GM03348 (cell line): ENCODE data around the gene PPFIA2.

Experiments used
- DNase-seq: peaks from one replicate; pipeline ENCODE4 v3.0.0; 2012; ENCODE audit warnings: low spot score

Gene PPFIA2

GRCh38 chr12:81440001-81440400 lies 319.1 kb downstream of the PPFIA2 start:
- no peak for DNase-seq

- DNase-seq = no peak
Measured at GRCh38 chr12:81439344-81439743, 319.8 kb downstream of the PPFIA2 start.

- DNase-seq = no peak
Measured at GRCh38 chr12:81417056-81417455, 342.1 kb downstream of the PPFIA2 start.

- no peak for DNase-seq
Measured at GRCh38 chr12:81416571-81416970, 342.6 kb downstream of the PPFIA2 start.

DNA sequence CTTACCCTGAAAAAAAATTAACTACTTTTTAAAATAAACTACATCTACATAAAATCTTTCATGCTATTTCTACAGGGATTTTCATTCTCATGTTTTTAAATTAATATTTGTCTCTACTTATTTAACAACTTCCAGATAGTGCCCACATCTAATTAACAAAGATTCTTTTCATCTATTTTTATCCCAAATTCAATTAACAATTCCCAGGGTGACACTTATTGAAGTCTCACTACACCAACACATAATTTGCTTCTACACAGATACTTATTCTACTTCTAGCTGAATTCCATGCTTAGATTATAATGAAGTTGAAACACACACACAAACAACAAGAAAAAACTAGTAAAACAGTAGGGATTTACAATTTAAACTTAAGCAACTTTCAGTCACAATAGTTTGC lies 344.7 kb downstream of the PPFIA2 start:
- no peak for DNase-seq

DNA sequence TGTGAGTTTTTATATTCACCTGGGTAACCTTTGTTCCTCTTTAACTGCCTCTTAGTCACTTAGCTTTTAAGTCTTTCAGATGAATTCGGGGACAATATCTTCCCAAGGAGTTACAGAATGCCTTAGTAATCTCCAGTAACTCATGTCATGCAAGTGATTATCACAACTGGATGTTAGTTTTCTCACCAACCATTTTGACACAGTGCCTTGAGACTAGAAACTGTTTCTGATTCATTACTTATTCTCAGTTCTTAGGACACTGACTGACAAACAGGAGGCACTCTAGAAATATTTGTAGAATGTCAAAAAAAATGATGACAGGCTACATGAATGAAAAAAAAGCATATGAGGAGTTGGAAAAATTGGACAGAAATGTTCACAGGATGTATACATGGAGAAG lies 346.2 kb downstream of the PPFIA2 start:
- no peak for DNase-seq

DNA sequence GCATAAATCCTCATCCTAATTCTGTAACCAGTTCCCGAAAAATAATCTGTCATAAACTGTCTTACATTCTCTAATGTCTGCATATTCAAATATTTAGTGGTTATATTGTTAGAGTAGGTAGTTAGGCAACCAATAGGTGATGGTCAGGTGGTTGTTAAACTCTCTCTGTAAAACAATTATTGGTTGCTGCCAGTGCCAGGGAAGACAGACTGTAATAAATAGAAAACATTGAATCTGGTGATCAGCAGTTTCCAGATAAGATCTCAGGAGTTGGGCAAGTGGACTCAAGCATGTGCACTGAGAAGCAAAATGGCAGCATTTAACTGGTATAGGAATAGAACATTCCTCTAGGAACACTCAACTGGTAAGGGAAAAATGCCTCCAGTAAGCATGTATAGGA lies 355.8 kb downstream of the PPFIA2 start:
- DNase-seq = no peak

- no peak for DNase-seq
Measured at GRCh38 chr12:81401241-81401640, 357.9 kb downstream of the PPFIA2 start.

GRCh38 chr12:81400024-81400423 lies 359.1 kb downstream of the PPFIA2 start:
- DNase-seq = no peak

- no peak for DNase-seq
Measured at GRCh38 chr12:81395431-81395830, 363.7 kb downstream of the PPFIA2 start.

DNA sequence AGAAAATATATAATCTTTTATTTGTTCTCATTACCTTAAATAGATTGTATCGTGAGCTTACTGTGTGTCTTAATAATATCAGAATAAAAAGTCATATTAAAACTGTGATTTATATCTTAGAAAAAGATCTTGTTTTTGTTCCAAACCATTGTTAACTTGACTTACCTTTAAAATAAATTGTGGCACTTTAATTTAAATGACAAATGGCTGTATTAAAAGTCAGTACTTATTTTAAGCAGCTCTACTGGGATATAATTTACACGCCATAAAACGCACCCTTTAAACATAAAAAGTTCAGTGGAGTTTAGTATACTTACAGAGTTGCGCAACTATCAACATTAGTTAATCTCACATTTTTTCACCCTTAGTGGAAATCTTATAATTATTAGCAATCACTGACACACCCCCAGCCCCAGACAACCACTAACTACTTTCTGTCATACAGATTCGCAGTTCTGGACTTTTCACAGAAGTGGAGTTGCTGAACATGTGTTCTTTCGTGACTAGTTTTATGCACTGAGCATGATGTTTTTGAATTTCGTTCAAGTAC lies 369.5 kb downstream of the PPFIA2 start:
- DNase-seq = no peak

DNA sequence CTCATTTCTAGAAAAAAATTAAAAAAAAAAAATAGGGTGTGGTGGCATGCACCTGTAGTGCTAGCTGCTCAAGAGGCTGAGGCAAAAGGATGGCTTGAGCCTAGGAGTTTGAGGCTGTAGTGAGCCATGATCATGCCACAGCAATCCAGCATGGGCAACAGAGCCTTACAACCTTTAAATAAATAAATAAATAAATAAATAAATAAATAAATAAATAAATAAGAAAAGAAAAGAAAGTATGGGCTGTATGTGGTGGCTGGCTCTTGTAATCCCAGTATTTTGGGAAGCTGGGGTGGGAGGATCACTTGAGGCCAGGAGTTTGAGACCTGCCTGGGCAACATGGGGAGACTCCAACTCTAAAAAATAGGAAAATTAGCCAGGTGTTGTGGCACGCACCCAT lies 373.0 kb downstream of the PPFIA2 start:
- DNase-seq = no peak

DNA sequence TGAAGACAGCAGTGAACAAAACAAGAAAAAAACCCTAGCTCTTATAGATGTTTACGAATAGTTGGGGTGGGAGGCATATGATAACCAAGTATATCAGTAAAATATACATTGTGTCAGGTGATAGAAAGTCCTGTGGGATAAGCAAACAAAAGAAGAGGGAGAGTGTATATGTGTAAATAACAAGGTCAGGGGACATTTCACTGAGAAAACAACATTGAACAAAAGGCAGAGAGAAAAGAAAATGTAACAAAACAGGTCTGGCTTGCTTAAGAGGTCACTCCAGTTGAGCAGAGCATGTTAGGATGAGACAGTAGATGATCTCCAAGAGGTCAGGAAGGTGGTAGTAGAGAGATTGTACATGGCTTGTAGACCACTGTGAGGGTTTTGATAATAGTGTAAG lies 377.2 kb downstream of the PPFIA2 start:
- DNase-seq = no peak

DNA sequence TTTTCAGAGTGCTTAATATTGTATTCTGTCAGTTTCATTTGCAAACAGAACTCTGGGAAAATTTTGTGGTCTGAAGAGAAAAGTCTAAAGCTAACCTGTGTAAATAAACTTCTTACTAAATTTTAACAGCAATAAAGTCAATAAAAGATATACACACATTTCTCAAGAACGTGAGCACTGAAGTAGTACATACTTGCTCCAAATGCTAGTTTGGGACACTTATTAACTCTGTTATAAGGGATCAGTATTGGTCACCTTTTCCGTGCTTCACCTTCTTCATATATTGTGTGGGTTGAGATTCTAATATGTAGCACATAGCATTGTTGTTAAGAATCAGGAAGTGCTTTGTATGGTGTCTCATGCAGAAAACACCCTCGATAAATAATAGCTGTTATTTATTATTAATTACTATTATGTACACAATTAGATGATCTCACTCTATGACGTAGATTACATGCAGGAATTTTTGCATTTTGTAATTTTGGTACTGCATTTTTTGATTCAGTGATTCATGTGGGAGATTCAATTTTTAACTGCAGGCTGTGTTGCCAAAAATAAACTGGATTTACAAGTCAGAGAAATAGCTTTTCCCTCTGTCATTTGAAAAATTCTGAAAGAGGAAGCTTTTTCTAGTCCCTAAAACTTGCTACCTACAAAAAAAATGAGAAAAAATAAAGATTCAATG lies 380.4 kb downstream of the PPFIA2 start:
- DNase-seq = no peak

GRCh38 chr12:81377771-81378170 lies 381.4 kb downstream of the PPFIA2 start:
- DNase-seq = no peak

DNA sequence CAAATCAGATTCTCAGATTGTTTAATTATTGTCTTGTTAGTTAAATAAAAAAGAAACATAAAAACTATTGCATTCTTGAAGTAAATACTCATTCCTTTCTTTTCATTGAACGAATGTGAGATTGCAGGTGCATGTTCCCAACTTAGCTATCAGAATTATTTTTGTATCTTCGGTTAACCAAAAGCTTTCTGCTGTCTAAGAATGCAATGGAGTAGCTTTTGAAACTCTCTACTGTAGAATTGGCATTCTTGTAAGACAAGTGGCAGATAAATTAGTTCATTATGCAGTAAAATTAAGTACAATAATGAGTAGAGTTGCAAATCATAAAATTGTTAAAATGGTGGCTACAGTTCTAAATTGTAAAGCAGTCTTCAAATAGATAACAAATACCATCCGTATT lies 383.2 kb downstream of the PPFIA2 start:
- no peak for DNase-seq

DNA sequence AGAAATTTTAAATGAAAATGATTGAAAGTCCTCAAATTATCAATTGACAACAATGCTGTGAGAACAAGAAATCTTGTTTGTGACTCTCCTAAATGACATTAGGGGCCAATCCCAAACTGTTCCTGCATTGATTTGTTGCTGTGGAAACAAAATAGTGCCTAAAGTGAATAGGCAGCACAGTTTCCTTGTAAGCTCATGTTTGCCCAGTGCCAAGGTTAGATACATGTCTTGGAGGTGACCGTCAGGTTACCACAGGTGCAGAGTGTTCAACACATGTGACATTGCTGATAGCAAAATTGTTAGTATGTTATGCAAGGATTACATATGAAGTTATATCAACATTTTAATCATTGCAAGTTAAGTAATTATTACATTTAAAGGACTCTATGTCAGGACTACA lies 388.7 kb downstream of the PPFIA2 start:
- DNase-seq = no peak

- no peak for DNase-seq
Measured at GRCh38 chr12:81369175-81369574, 390.0 kb downstream of the PPFIA2 start.

DNA sequence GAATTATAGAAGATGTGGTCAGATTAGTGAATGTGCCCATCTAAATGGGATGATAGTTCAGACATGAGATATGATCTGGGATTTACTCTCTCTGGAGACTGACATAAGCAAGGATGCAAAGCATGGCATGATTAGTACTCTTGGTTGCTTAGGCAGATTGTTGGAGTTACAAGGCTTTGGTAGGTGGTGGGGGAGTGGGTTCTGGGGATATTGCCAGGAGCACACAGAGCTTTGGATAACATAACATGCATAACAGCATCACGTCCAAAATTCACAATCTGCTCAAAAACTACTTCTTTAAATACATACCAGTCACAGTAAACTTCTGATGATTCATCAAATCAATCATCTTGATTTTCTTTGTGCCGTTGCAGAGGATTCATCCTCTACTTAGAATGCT lies 393.9 kb downstream of the PPFIA2 start:
- DNase-seq = no peak

DNA sequence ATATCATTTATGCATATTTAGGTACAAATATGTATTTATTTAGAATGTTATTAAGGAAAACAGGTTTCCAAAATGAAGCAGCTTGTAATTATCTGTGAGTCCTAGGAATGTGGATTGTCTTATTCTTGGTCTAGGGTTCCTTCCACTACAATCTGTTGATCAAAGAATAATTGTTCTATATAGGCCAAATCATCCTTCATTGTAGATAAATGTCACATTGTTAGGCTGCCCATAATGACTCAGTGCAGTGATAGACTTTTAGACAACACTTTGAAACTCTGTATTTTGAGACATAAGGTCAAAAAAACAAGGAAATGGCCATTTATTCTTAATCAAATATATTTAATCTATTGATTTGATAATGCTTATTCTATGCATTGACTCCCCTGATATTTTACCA lies 398.2 kb downstream of the PPFIA2 start:
- no peak for DNase-seq

GRCh38 chr12:81359736-81360135 lies 399.4 kb downstream of the PPFIA2 start:
- no peak for DNase-seq

- DNase-seq = no peak
Measured at GRCh38 chr12:81354327-81354932, 404.7 kb downstream of the PPFIA2 start.

GRCh38 chr12:81350309-81350708 lies 408.8 kb downstream of the PPFIA2 start:
- no peak for DNase-seq

- DNase-seq = no peak
Measured at GRCh38 chr12:81347404-81347803, 411.7 kb downstream of the PPFIA2 start.
